Measurements from ENCODE around the gene DBI.

GRCh38 chr2:119377993-119378345, 11.2 kb downstream of the DBI start:
- no peak for TF ChIP-seq CTCF (conservative IDR thresholded peaks at IDR 0.05 in 1 of 2, IDR thresholded peaks at IDR 0.05 in 1 of 2; ENCODE audit: low read depth in 1 of 2, low read length in 2 of 2)
- TF ChIP-seq EZH2 (IDR thresholded peaks at IDR 0.05; ENCODE audit: low read length, missing control alignments) = no peak

Measured in fibroblast of lung (primary cell).